GM11168 (cell line): ENCODE data around the gene SORCS3.

Experiments used
- in situ Hi-C: fragments of 300-500 bp; cut with MboI; formaldehyde crosslinking; loops from one replicate; pipeline ENCODE4 v1.12.0; 2022; ENCODE audit warnings: low sequenced_read_pairs; ENCODE audit not compliant: unreplicated experiment

The SORCS3 gene

GRCh38 chr10:104957178-104957841, 316.2 kb downstream of the SORCS3 start:
- in situ Hi-C loops: no loop called here

- in situ Hi-C loops: no loop called here
Measured at GRCh38 chr10:104966563-104967297, 325.6 kb downstream of the SORCS3 start.

DNA sequence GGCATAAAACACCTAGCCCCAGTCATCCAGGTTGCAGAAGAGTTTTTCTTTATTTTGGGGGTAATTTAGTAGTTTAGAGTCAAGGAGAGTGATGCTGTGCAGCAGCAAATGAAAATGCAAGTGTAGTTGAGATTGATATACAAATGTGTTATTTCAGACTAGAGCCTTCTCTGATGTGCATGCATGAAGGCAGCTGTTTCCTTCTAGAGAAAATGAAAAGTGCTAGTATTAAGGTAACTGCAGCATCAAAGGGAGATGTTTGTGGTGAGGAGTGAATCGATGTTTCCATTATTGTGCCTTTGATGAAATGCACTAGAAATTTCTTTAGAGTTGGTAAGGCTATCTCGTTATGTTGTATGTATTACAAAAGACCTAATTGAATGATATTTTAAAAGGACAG, 339.3 kb downstream of the SORCS3 start:
- in situ Hi-C loops: no loop called here

DNA sequence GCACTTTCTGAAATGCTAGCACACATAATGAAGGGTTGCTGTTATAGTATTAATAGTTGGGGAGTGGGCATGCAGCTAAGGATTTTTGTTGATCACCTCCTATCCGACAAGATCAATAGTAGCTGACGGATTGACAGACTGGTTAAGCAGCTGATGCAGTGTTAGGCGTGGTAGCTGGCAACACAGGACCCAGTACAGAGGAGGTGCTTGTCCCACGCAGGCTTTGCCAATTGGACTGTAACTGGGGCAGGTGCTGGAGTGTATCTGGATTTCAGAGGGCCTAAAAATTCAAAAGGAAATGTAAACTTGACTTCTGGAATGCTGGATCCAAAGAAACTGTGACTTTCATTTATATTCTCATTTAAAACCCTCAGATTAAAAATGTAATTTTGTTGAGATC, 340.9 kb downstream of the SORCS3 start:
- in situ Hi-C loops: no loop called here

DNA sequence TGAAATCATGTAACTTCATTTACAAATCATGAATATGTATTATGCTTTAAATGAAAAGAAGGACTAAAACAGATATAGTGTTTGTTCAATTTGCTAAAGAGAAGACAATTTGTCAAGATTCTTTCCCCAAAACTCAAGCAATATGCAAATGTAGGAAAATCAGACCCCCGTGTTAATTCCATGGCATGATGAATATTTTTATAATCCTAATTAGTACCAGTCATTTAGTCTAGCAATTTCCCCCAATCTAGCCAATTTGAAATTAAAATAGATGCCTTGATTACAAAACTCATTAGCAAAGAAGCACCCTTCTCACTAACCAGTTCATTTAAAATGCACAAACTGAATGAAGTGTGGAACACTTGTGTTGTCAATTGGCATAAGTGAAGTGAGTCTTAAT, 347.6 kb downstream of the SORCS3 start:
- in situ Hi-C loops: no loop called here

DNA sequence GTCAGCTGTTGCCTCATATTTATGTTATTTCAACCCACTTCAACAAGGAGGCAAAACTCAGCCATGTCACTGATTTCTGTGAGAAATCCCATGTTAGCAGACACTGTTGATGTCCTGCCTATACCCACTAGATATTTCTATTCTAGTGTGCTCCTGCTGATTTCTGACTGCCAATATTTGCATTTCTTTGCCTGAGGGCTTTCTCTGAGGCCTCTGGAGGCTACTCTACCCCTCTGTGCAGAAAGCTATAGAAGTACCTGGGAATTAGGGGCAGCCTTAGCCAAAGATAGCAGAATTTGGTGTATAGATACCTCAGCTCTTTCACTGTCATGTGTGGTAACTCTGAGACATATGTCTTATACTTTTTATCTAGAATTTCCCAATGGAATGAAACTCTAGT, 348.8 kb downstream of the SORCS3 start:
- in situ Hi-C loops: no loop called here

DNA sequence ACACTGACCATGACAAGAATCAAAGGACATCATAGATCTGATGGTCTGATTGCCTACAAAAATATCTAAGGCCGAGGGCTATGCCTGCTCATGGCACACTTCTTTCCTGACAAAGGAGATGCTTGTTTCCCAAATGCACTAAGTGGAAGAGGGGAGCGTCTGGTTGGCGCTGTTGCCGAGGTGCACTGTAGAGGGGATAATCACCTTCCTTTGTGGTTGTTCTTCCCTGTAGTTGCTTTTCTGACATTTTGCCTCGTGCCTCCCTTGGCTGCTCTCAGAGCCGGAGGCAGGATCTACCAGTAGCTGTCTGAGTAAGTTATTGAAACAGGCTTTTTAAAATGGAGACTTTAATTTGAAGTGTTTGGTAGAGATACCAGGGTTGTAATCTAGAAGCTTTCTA, 352.0 kb downstream of the SORCS3 start:
- in situ Hi-C loops: no loop called here

DNA sequence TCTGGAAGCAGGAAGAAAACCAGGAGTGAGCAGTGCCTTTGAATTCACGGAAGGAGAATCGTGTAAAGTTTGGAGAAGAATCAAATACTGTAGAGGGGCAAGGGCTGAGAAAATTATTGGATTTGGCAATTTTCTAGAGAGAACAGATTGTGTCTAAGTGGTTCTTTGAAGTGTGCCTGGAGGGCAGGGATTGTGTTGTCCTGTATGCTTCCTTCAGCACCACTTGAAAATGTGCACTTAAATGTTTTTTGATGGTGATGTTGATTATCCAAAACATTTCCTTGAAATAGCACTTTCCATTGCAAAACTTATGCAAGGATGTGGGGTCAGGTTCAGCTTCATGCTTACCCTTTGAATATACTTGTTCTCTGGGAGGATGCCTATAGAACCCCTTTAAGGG, 360.2 kb downstream of the SORCS3 start:
- in situ Hi-C loops: no loop called here

GRCh38 chr10:105010411-105011121, 369.5 kb downstream of the SORCS3 start:
- in situ Hi-C loops: no loop called here

DNA sequence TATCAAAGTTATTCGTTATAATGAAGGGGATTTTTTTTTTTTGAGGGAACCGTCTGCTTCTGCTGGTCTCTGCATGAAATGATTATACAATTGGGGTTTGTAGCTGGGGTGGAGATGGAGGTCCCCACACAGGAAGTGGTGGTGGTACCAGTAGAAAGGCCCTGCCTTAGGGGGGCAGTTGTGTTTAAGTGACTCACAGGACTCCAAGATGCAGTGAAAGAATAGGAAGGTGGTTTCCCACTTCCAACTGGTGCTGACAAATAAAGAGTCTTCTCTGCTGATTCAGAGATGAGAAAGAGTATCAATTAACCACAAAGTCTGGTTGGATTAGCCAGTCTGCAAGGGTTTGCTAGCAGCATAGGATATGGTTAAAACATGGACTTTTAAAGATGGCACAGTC, 376.0 kb downstream of the SORCS3 start:
- in situ Hi-C loops: no loop called here

DNA sequence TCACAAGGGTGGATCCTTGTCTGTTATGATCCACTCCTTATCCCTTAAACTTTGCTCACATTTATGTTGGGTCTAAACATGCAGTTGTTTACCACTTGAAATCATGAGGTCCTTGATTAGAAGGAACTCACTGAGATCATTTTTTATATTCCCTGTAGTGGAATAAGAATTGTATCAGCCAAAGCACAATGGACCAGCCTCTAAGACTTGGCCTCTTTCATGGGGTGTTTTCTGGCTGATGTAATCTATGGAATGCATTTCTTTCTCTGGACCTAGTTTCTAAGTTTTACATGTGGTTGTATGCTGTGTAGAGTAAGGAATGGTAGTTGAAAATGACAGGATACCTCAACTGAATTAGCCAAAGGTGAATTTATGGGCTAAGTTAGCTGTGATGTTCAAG, 376.6 kb downstream of the SORCS3 start:
- in situ Hi-C loops: no loop called here

DNA sequence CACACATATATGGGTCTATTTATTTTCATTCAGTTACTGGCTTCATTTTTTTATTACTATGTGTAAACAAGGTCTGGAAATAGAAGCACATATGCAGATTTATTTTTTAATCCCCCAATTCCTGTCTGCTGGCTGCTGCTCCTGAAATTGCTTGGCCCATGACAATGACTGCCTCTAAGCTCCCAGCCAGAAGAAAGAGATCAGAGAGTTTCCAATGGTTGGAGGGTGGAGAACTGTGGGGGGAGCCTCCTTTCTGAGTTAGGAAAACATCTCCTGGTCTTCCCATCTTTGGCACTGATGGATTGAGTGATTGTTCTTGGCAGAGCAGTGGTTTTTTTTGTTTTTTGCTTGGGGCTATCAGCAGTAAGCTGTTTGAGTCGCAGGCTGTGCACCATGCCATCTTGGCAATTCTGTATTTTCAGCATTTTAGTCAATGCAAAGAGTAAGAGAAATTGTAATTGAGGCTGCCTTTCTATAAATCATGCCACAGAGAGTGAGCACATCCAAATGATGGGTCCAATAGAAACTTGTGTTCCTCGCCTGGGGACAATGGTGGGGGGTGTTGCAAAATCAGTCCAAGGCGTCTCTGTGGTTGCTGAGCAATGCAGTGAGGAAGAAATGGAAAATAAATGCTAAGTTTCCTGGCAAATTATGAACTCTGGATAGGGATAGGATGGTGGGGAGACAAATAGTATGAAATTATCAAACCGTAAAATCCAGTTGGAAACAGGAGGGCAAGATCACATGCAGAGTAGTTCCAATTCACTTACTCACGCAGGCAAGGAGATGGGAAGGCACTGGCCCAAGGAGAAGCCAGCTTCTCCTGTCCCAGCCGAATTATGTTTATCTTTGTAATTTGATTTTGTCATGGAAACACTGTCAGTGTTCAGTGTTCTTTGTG, 382.4 kb downstream of the SORCS3 start:
- in situ Hi-C loops: no loop called here

DNA sequence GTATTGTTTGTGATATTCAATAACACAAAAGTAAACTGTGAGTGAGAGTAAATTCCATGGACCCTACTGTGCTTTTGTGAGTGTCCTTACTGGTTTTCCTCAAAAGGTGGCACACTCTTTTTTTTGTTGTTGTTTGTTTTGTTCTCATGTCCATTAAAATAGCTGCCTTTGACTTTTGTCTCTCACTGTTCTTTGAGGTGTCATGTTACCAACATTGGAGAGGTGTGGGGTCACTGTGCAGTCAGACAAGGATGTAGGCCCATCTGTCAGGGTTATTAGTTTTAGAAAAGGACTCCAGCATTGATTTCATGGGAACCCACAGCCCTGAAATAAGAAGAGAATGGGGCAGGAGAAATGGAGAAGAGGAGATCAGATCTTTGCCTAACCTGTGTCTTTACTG, 383.1 kb downstream of the SORCS3 start:
- in situ Hi-C loops: no loop called here

GRCh38 chr10:105025092-105025491, 384.0 kb downstream of the SORCS3 start:
- in situ Hi-C loops: no loop called here

GRCh38 chr10:105026566-105026965, 385.5 kb downstream of the SORCS3 start:
- in situ Hi-C loops: no loop called here

GRCh38 chr10:105029286-105029685, 388.2 kb downstream of the SORCS3 start:
- in situ Hi-C loops: no loop called here

- in situ Hi-C loops: no loop called here
Measured at GRCh38 chr10:105037022-105037421, 395.9 kb downstream of the SORCS3 start.

DNA sequence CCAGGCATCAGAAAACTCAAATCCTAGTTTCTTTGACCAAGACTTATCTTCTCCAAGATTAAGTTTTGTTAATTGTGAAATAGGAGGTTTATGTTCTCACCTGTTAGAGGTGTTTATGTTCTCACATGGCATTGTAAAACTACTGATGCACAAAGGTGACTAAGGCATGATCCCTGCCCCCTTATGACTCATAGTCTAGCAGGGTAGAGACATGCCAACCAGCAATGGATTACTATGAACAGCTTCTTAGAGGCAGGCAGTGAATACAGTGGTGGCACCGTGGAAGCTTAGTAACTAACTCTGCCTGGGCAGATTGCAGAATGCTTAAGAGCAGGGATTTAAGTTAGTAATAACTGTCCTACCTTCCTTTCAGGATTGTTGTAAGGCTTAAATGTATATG, 400.9 kb downstream of the SORCS3 start:
- in situ Hi-C loops: no loop called here

DNA sequence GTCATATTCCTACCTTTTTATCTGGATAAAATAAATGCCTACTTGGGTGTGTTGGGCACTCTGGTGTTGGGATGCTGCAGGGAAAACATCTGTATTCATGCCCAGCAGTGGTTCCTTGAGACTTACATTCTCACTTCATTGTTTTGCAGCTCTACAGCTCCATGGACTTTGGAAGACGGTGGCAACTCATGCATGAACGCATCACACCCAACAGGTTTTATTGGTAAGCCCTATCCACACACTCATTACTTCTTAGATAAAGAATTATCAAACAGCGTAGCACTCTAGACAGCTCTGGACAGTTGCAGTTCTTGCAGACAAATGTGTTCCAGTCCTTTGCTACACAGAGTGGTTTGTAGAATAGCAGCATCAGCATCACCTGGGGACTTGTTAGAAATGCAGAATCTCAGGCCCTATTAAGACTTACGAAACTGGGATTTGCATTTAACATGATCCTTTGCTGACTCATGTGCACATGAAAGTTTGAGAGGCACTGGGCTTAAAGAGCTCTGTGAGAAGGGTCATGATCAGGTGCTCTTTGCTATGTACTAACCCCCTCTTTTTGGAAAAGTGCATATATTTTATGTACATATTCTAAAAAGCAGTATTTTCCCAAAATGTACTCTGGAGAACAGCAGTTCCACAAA, 401.9 kb downstream of the SORCS3 start:
- in situ Hi-C loops: no loop called here

DNA sequence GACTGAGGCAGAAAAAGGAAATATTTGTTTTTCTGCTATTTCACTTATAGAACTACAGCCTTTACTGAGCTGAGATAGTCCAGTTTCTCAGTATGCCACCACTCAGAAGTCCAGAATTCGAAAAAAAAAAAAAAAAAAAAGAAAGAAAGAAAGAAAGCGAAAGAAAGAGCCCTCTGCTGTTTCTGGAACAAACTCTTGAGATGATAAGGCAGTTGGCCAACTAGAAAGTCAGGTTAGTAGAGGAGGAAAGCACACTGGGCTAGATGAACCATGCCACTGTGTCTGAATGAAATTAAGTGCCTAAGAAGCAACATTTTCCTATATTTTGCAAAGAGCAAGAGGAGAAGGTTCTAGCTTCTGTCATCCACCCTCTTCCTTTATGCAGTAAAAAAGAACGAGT, 403.8 kb downstream of the SORCS3 start:
- in situ Hi-C loops: no loop called here
